HEK293 (cell line): Measurements from ENCODE around the gene CEP41.

ENCODE experiments used
- ATF2 ChIP-seq: fragments of 450-650 bp; formaldehyde crosslinking; IDR thresholded peaks from 2 replicates; pipeline ENCODE4 v1.5.1; 2016; ENCODE audit warnings: missing biosample characterization, missing genetic modification characterization, low read depth
- CTCF ChIP-seq: fragments of 450-650 bp; formaldehyde crosslinking; IDR thresholded peaks from 2 replicates; pipeline ENCODE4 v1.5.1; 2016; ENCODE audit warnings: missing biosample characterization, missing genetic modification characterization
- SP3 ChIP-seq: fragments of 450-650 bp; formaldehyde crosslinking; IDR thresholded peaks from 2 replicates; pipeline ENCODE4 v1.5.1; 2016; ENCODE audit warnings: missing biosample characterization, missing genetic modification characterization
- ZBTB11 ChIP-seq: fragments of 450-650 bp; formaldehyde crosslinking; conservative IDR thresholded peaks from 2 replicates; pipeline ENCODE4 v1.5.1; 2016; ENCODE audit warnings: low read depth, missing biosample characterization, missing genetic modification characterization
- ZEB2 ChIP-seq: fragments of 450-650 bp; formaldehyde crosslinking; IDR thresholded peaks from 2 replicates; pipeline ENCODE4 v1.5.1; 2016; ENCODE audit warnings: missing biosample characterization, missing genetic modification characterization
- ZNF274 ChIP-seq, 2 experiments: fragments of 200-500 bp in 1 of 2; fragments of 450-650 bp in 1 of 2; sonication (Bioruptor generic) in 1 of 2; formaldehyde crosslinking in 1 of 2; IDR thresholded peaks; 2 replicates each; pipeline versions ENCODE4 v1.5.1 to v1.6.1; 2014 to 2016; ENCODE audit warnings: borderline replicate concordance in 1 of 2, inconsistent platforms in 1 of 2, low read length in 1 of 2, missing biosample characterization in 1 of 2, missing genetic modification characterization in 1 of 2
- ZNF639 ChIP-seq: fragments of 450-650 bp; formaldehyde crosslinking; IDR thresholded peaks from 2 replicates; pipeline ENCODE4 v1.5.1; 2016; ENCODE audit warnings: missing biosample characterization, missing genetic modification characterization
- ZSCAN16 ChIP-seq: fragments of 450-650 bp; formaldehyde crosslinking; IDR thresholded peaks from 2 replicates; pipeline ENCODE4 v1.5.1; 2016; ENCODE audit warnings: missing biosample characterization, missing genetic modification characterization
- TF ChIP-seq, protein P1 (sequence below): fragments of 450-650 bp; formaldehyde crosslinking; IDR thresholded peaks from 2 replicates; pipeline ENCODE4 v1.5.1; 2016; ENCODE audit warnings: missing biosample characterization, missing genetic modification characterization
- TF ChIP-seq, protein P2 (sequence below): fragments of 450-650 bp; formaldehyde crosslinking; IDR thresholded peaks from 2 replicates; pipeline ENCODE4 v1.5.1; 2016; ENCODE audit warnings: missing biosample characterization, missing genetic modification characterization

GRCh38 chr7:130425796-130426195, 15.0 kb downstream of the CEP41 start:
- TF ChIP-seq ZNF639: no peak
- TF ChIP-seq CTCF (tag by site-specific recombination): no peak
- no peak for TF ChIP-seq ZBTB11 (tag by site-specific recombination)
- TF ChIP-seq SP3: no peak
- TF ChIP-seq ZSCAN16 (tag by site-specific recombination): no peak
- TF ChIP-seq, protein P1, sequence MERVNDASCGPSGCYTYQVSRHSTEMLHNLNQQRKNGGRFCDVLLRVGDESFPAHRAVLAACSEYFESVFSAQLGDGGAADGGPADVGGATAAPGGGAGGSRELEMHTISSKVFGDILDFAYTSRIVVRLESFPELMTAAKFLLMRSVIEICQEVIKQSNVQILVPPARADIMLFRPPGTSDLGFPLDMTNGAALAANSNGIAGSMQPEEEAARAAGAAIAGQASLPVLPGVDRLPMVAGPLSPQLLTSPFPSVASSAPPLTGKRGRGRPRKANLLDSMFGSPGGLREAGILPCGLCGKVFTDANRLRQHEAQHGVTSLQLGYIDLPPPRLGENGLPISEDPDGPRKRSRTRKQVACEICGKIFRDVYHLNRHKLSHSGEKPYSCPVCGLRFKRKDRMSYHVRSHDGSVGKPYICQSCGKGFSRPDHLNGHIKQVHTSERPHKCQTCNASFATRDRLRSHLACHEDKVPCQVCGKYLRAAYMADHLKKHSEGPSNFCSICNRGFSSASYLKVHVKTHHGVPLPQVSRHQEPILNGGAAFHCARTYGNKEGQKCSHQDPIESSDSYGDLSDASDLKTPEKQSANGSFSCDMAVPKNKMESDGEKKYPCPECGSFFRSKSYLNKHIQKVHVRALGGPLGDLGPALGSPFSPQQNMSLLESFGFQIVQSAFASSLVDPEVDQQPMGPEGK (tag by site-specific recombination): no peak
- no peak for TF ChIP-seq ATF2
- no peak for TF ChIP-seq ZNF274 (IDR thresholded peaks at IDR 0.05; ENCODE audit: low read length)
- TF ChIP-seq ZNF274 (tag by site-specific recombination; IDR thresholded peaks at IDR 0.05; ENCODE audit: borderline replicate concordance): no peak
- no peak for TF ChIP-seq ZEB2 (tag by site-specific recombination)
- TF ChIP-seq, protein P2, sequence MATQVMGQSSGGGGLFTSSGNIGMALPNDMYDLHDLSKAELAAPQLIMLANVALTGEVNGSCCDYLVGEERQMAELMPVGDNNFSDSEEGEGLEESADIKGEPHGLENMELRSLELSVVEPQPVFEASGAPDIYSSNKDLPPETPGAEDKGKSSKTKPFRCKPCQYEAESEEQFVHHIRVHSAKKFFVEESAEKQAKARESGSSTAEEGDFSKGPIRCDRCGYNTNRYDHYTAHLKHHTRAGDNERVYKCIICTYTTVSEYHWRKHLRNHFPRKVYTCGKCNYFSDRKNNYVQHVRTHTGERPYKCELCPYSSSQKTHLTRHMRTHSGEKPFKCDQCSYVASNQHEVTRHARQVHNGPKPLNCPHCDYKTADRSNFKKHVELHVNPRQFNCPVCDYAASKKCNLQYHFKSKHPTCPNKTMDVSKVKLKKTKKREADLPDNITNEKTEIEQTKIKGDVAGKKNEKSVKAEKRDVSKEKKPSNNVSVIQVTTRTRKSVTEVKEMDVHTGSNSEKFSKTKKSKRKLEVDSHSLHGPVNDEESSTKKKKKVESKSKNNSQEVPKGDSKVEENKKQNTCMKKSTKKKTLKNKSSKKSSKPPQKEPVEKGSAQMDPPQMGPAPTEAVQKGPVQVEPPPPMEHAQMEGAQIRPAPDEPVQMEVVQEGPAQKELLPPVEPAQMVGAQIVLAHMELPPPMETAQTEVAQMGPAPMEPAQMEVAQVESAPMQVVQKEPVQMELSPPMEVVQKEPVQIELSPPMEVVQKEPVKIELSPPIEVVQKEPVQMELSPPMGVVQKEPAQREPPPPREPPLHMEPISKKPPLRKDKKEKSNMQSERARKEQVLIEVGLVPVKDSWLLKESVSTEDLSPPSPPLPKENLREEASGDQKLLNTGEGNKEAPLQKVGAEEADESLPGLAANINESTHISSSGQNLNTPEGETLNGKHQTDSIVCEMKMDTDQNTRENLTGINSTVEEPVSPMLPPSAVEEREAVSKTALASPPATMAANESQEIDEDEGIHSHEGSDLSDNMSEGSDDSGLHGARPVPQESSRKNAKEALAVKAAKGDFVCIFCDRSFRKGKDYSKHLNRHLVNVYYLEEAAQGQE (tag by site-specific recombination): no peak
